ENCODE results near the gene ZNF483.
A peak's percentile ranks its signal among the peaks of the same experiment; 100 is the strongest.
"Not testable (repeated sequence)": the region's sequence is repeated elsewhere in the genome, so short reads cannot be mapped to it uniquely, and the experiment has no call there.

Gene ZNF483

DNA sequence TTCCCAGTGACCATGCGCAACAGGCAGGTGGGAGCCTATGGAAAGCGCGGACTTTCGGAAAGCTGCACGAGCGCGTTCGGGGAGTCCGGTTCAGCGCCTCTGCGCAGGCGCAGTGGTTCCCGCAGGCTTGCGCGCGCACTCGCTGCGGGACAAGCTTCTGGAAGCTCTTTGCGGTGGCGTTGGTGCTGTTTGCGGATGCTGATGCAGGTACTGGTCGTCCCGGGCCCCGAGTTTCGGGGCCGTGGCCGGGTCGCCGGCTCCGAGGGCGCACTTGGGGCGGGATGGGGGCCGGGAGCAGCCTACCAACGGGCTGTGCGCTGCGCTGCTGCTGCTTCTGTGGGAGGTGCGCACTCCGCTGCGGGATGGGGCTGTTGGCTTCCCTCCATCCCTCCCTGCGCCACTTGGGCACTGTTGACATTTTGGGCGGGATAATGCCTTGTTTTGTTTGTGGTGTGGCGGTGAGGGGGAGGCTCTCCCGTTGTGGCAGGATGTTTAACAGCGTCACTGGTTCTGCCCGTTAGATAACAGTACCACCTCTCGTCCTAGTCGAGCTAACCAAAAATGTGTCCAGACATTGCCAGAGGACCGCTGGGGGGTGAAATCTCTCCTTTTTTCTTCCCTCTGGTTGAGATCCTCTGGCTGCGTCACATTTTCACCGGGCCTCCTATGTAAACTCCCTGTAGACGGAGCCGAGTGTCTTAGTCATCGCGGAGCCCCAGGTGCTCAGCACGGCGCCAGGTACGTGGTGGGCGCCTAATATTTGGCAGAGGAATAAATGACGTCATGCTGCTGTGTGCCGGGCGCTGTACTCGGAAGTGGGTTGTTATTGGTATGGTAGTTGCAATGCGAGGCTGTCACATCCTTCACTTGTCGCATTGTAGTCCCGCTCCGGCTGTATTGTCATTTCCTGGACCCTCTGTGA lies at the start of gene ZNF483:
ZNF483 (plus strand) TSS at position 124 of the 922 bp plus-strand sequence. CDS start 2,217 bp downstream, outside the sequence.
- peak; percentile 14 for DNase-seq

DNA sequence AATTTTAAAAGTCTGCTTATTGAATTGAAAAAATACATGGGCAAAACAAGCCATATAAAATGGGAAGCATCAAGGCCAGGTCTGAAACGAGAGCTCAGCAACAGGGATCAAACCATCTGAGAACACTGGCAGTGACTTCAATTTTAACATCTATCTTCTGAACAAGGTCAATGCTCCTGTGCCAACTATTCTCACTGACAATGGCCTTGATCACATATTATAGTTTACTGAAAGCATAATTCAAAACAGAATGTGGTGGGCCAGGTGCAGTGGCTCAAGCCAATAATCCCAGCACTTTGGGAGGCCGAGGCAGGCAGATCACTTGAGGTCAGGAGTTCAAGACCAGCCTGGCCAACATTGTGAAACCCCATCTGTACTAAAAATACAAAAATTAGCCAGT lies 49.8 kb upstream of the ZNF483 start:
- DNase-seq = no peak

DNA sequence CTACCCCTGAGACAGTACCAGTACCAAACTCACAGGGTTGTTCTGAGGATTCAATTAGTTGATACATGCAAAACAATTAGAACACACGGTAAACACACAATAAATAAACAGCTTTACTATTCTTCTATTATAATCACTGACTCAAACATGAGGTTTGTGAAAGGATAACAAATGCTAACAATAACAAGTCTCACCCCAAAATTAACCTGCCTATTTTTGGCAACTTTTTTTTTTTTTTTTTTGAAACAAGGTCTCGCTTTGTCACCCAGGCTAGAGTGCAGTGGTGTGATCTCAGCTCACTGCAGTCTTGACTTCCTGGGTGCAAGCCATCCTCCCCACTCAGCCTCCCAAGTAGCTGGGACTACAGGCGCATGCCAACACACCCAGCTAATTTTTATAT lies 47.3 kb upstream of the ZNF483 start:
- DNase-seq = no peak

DNA sequence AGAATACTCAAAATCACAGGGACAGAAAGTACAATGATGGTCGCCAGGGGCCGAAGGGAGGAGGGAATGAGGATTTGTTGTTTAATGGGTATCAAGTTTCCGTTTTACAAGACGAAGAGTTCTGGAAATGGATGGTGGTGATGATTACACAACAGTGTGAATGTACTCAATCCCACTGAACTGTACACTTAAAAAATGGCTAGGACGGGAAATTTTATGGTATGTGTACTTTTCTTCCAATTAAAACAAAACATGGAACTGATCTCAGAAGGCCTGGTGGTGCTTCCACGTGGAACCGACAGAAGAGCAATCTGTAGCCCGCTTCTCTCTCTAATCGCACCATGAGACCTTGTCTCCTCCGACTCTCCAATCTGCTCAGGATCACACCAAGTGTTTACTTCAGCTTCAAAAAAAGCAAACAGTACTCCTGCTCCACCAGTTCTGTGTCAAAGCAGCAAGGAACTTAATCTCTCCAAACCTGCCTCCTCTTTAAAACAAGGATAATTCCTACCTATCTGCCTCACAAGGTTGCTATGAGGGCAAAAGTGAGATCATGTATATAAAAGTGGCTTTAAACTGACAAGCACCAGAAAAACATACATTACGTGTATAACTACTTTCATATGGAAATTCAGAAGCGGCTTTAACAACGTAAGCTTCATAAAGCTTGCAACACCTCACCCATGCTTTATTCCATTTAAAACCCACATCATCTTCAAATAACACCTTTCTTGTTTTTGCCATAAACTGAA lies 42.9 kb upstream of the ZNF483 start:
- no peak for DNase-seq

GRCh38 chr9:111482694-111483438 lies 42.1 kb upstream of the ZNF483 start:
- peak; percentile 6 for DNase-seq

GRCh38 chr9:111483439-111483857 lies 41.5 kb upstream of the ZNF483 start:
- DNase-seq = no peak

GRCh38 chr9:111483858-111484571 lies 41.0 kb upstream of the ZNF483 start, which contains the start of gene ECPAS:
TSS of gene ECPAS (minus strand) at chr9:111484383. CDS start at chr9:111472918, 11,465 bp downstream.
- DNase-seq = peak; percentile 53

- DNase-seq = no peak
Measured at GRCh38 chr9:111484572-111484894, 40.4 kb upstream of the ZNF483 start.

GRCh38 chr9:111497196-111497595 lies 27.8 kb upstream of the ZNF483 start:
- DNase-seq = not testable (repeated sequence)

DNA sequence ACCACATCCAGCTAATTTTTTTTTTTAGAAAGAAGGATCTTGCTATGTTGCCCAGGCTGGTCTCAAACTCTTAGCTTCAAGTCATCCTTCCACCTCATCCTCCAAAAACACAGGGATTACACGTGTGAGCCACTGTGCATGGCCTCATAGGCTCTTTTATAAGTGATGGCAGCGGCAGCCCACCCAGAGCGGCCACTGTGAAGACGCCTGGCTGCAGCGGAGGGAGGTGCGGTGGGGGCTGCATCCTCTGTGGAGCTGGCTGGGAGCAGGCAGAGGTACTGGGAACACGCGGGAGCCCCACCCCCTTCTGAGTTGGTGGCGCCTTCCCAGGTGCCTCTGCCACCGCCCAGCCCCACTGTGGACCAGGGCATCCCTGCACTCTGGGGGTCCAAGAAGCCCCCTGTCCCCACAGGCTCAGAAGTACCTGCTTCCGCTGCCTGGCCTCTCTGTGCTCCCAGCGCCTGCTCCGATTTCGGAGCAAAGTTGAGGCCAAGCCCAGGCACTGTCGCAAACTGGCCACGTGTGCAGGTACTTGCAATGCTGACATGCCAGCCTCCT lies 23.9 kb upstream of the ZNF483 start:
- DNase-seq = no peak

DNA sequence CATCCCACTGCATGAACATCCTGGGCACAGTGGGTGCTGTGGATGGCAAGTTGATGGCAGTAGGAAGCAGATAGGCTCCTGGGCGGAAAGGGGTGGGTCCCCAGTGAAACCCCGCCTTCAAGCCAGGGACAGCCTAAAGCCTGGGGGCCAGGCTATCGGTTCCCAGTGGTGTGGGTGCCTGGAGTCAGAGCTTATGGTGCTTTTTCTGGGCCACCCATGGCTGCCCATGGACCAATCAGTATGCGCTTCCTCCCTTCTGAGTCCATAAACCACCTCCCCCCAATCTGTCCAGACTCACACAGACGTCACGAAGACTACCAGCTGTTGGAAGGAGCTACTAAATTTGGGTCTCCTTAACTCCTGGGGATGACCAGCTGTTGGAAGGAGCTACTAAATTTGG lies 23.3 kb upstream of the ZNF483 start:
- DNase-seq = no peak

- no peak for DNase-seq
Measured at GRCh38 chr9:111502506-111502905, 22.5 kb upstream of the ZNF483 start.

DNA sequence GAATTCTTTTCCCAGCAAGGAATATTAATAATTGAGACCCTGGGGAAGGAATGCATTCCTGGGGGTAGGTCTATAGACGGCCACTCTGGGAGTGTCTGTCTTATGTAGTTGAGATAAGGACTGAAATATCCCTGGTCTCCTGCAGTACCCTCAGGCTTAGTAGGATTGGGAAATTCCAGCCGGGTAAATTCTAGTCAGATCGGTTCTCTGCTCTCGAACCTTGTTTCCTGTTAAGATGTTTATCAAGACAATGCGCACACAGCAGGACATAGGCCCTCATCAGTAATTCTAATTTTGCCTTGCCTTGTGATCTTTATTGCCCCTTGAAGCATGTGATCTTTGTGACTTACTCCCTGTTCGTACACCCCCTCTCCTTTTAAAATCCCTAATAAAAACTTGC lies 13.4 kb upstream of the ZNF483 start:
- DNase-seq = not testable (repeated sequence)

GRCh38 chr9:111514967-111515366 lies 10.0 kb upstream of the ZNF483 start:
- DNase-seq = no peak

DNA sequence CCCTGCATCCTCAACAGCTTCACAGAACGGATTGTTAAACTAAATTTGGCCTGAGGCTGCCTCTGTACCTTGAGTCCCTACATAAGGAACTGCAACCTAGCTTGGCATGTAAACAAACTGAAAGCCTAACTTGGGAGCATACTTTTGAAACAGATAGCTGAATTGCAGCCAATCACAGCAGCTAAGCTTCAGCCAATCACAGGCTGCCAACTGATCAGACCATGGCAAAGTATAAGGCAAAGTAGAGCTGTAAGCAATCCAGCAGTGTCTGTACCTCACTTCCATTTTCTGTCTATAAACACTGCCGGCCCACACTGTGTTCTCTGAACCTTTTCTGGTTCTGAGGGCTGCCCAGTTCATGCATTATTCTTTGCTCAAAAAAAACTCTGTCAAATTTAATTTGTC lies 8.9 kb upstream of the ZNF483 start:
- DNase-seq = no peak

DNA sequence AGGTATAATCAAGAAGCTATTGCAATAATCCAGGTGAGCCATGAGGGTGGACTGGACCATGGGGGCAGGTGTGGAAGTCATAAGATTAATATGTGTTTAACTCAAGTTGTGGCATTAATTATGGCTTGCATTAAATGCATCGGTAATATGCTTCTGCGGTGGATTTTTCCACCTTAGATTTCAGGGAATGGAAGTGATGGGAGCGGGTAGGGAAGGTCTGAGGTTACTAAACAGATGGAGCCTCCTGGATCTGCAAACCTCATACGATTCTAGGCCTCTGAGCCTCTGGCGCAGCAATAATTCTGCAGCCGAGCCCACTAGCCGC lies 286 bp upstream of the ZNF483 start:
- DNase-seq = no peak

GRCh38 chr9:111527347-111527746 lies 2.4 kb downstream of the ZNF483 start:
- DNase-seq = no peak

DNA sequence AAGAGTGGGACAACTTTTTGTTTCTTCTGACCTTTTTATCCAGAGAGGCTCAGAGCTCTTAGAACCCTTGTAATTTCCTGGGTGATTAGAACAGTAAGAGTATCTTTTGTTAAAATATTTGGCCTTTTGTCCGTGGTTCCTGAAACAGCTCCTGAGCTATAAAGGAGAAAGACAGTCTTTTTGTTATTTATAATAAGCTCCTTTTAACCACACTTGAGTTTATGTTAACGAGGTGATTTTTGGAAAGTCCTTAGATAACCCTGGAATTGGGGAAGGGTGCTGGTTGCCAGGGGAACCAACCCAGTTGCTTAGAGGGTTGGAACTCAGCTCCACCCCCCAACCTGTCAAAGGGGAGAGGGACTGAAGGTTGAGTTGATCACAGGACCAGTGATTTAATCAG lies 4.8 kb downstream of the ZNF483 start:
- no peak for DNase-seq

DNA sequence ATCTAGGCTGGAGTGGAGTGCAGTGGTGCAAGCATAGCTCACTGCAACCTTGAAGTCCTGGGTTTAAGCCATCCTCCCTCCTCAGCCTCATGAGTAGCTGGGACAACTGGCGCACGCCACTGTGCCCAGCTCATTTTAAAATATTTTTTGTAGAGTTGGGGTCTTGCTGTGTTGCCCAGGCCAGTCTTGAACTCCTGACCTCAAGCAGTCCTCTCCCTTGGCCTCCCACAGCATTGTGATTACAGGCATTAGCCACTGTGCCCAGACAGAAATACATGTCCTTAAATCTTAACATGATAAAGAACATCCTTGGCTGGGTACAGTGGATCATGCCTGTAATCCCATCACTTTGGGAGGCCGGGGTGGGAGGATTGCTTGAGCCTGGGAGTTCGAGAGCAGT lies 6.7 kb downstream of the ZNF483 start:
- DNase-seq = no peak

DNA sequence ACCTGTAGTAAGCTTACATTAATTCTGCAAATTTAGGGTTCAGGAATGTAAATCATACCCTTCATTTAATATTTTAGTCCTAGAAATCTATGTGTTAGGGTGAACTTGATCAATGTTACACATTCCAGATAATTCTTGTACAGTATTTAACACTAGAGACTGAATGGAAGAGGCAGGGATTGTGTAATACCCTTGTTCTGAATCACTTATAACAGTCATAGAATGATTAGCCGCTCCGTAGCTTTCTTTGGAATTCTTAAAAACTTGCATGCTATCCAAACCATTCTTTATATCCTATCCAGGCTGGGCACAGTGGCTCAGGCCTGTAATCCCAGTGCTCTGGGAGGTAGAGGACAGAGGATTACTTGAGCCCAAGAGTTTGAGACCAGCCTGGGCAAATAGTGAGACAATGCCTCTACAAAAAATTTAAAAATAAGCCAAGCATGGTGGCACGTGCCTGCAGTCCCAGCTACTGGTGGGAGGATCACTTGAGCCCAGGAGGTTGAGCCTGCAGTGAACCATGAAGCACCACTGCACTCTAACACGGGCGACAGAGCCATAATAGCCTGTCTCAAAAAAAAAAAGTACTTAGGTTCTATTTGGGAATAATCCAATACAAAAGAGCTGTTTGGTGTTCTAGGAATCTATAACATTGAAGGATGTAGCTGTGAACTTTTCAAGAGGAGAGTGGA lies 8.3 kb downstream of the ZNF483 start:
- no peak for DNase-seq

DNA sequence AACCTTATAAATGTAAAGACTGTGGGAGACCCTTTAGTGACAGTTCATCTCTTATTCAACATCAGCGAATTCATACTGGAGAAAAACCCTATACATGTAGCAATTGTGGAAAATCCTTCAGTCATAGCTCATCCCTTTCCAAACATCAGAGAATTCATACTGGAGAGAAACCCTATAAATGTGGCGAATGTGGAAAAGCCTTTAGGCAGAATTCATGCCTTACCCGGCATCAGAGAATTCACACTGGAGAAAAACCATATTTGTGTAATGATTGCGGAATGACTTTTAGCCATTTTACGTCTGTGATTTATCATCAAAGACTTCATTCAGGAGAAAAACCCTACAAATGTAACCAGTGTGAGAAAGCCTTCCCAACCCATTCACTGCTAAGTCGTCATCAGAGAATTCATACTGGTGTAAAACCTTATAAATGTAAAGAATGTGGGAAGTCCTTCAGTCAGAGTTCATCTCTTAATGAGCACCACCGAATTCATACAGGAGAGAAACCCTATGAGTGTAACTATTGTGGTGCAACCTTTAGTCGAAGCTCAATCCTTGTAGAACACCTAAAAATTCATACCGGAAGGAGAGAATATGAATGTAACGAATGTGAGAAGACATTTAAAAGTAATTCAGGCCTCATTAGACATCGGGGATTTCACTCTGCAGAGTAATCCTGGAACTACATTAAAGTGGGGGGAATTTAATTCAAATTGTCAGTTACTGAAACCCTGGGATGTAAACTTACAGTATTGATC lies 17.7 kb downstream of the ZNF483 start:
- DNase-seq = no peak

All from T1000 (cell line).